GM21447 (cell line): ENCODE data around the gene PRR9.
"Not testable (repeated sequence)": the region's sequence is repeated elsewhere in the genome, so short reads cannot be mapped to it uniquely, and the experiment has no call there.

Experiments
- ATAC-seq: cut with Tn5 transposase; IDR thresholded peaks from one replicate; pipeline ENCODE4 v1.9.1; 2021; ENCODE audit not compliant: unreplicated experiment

PRR9 gene, protein sequence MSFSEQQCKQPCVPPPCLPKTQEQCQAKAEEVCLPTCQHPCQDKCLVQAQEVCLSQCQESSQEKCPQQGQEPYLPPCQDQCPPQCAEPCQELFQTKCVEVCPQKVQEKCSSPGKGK

GRCh38 chr1:153217212-153217611 lies at the start of gene PRR9:
TSS of gene PRR9 (plus strand) at chr1:153217584. CDS start at chr1:153218145, 561 bp downstream.
- no peak for ATAC-seq

DNA sequence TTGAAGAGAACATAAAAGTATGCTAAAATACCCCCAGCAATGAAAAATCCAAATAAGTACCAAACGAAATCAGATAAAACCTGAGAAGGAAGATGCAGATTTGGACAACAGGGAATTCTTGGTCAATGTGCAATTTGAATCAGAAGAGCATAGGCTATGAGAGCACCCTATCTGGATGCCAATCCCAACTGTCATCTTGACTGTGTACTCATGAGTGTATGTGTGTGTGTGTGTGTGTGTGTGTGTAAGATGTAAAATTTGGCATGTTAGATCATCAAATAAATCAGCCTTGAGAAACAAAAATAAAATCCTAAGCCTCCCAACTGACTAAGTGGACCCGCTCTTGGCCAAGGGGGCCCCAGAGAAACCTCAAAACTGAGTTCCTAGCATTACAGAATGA lies 48.7 kb upstream of the PRR9 start:
- ATAC-seq, result no peak

DNA sequence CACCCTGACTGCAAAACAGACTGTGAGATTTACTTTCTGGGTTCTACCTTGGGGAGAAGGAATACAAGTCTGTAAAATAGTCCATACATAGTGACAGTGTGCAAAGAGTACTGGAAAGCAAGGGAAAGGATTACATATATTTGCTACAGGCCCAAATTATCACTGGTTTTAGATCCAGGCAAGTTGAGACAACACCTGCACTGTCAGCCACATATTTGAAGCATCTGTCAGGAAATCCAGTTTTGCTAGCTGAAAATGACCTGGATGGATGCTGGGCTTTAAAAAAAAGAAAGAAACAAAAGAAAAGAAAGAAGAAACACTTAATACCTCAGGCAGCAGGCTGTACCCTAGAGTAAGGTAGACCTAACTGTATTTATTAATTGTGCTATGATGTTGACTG lies 42.8 kb upstream of the PRR9 start:
- no peak for ATAC-seq

GRCh38 chr1:153178922-153179321 lies 38.5 kb upstream of the PRR9 start:
- no peak for ATAC-seq

DNA sequence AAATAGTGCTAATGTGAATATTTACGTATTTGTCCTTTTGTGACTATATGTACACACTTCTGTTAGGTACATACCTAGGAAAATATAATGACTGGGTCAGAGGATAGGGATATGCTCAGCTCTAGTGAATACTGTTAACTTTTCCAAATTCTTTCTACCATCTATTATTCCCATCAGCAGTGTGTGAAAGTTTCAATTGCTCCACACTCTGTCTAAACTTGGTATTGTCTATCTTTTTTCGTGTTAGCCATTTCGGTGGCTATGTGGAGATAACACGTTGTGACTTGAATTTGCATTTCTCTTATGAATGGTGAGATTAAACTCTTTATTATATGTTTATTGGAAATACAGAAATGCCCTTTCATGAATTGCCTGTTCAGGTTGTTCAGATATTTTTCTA lies 36.8 kb upstream of the PRR9 start:
- no peak for ATAC-seq

DNA sequence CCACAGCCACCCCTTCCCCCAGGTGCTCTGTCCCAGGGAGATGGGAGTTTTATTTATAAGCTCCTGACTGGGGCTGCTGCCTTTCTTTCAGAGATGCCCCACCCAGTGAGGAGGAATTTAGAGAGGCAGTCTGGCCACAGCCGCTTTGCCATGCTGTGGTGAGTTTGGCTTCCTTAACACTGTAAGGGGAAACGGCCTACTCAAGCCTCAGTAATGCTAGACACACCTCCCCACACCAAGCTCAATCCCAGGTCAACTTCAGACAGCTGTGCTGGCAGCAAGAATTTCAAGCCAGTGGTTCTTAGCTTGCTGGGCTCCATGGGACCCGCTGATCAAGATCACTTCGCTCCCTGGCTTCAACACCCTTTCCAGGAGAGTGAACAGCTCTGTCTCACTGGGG lies 29.1 kb upstream of the PRR9 start:
- ATAC-seq, result not testable (repeated sequence)

- ATAC-seq, result no peak
These were observed 27.0 kb upstream of the PRR9 start for GRCh38 chr1:153190373-153190772.

- no peak for ATAC-seq
These were observed 24.7 kb upstream of the PRR9 start for GRCh38 chr1:153192697-153193096.

DNA sequence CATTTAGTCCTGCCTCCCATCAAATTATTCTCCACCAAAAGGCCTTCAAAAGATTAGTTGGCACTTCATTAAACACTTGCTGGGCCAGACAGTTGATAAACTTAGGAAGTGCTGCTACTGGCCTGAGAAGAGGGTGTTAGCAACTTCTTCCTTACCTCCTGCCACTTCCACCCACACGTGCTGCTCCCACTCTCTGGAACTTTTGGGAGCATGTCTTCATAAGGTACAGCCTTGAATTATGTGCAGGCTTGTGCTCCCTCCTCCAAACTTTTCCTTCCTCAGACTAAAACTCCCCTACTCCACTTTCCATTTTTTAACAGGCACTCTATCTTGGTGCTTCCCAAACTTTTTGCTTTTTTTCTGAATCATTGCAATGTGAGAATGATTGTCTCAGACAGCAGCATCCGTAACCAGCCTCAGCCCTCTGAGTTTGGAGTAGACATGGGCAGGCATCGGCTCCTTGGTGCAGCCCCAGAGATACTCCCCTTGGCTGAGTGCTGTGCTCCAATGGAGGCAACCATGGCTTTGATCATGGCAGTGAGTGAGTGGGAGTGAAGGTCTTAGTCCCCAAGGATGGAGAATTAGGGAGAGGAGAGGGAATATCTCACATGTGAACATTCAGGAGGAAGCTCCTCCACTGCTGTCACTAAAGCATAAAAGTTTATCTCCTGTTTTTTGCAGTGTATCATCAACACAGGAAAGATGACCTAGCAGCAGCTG lies 22.9 kb upstream of the PRR9 start:
- no peak for ATAC-seq

- ATAC-seq, result no peak
These were observed 22.2 kb upstream of the PRR9 start for GRCh38 chr1:153195216-153195615.

GRCh38 chr1:153202006-153202405 lies 15.4 kb upstream of the PRR9 start:
- ATAC-seq, result no peak

DNA sequence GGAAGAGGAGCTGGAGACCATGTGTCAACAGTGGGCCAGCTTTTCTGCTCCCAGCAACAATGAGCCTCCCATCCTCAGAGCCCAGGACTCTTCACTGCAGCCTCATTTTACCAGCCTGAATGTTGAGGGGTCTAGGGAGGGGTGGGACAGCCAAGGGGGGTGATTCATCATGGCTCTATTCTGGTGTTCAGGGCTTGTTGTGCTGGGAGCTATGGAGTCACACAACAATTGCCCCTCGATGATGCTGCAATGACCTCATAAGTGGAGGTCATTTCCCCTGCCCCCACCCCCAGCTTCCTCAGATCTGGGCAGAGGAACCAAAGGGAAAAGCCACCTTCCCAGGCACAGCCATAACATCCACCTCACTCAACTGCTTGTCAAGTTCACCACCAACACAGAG lies 14.3 kb upstream of the PRR9 start, which contains the start of gene LELP1:
TSS of gene LELP1 (plus strand) at position 301 of the 400 bp plus-strand sequence. CDS start 1,278 bp downstream, outside the sequence.
- no peak for ATAC-seq

DNA sequence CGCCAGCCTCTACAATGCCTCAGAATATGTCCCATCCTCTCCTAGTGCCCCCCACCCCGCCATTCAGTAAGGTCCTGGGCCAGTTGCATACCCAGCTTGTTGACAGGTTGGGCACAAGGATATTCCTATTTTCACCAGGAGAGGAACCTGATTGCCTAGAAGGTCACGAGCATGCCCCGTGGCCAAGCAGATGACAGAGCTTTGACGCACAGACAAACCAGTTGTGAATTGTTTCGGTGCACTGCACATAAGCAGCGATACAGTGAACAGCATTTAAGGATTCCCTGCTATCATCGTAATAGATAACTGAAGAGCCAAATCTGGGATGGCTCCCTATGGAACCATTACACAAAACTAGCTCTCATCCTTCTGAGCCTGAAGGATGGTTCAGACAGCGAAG lies 10.8 kb upstream of the PRR9 start:
- no peak for ATAC-seq

- ATAC-seq, result no peak
These were observed 7.2 kb upstream of the PRR9 start for GRCh38 chr1:153210206-153210605.

DNA sequence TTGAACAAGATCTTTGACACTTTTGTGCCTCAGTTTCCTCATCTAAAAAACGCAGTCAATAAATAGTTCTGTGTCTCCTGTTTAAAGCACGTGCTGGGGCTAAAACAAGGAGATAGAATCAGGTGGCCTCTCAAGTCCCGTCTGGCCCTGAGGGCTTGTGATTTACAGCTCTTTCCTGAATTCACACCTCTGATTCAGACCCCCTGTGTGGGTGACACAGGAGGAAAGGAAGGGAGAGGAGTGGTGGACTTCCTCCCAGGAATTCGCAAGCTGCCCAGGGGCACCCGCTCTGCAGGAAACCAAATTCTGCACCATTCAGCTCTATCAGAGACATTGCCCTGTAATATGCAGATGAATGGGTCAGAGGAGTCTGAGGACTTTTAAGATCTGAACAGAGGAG lies 5.2 kb upstream of the PRR9 start:
- no peak for ATAC-seq

GRCh38 chr1:153213519-153213918 lies 3.9 kb upstream of the PRR9 start:
- ATAC-seq, result no peak

DNA sequence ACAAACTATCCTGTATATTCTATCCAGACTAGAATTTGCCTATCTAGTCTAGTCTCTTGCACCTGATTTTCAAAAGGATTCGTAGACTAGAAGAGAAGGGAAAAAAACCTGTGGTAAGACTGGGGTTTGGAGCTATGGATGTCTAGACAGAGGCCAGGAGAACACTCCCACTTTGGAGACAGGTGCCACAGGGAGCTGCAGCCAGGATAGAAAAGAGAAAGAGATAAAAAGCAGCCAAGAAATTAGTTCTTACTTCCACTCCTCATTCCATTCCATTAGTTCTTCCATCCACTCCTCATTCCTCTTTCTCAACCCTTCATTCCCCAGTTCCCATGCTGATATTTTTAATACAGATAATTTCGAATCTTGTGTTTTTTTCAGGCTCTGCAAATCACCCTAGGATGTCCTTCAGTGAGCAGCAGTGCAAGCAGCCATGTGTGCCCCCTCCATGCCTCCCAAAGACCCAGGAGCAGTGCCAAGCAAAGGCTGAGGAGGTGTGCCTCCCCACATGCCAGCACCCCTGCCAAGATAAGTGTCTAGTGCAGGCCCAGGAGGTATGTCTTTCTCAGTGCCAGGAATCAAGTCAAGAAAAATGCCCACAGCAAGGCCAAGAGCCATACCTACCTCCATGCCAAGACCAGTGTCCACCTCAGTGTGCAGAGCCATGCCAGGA lies 496 bp downstream of the PRR9 start:
- no peak for ATAC-seq

DNA sequence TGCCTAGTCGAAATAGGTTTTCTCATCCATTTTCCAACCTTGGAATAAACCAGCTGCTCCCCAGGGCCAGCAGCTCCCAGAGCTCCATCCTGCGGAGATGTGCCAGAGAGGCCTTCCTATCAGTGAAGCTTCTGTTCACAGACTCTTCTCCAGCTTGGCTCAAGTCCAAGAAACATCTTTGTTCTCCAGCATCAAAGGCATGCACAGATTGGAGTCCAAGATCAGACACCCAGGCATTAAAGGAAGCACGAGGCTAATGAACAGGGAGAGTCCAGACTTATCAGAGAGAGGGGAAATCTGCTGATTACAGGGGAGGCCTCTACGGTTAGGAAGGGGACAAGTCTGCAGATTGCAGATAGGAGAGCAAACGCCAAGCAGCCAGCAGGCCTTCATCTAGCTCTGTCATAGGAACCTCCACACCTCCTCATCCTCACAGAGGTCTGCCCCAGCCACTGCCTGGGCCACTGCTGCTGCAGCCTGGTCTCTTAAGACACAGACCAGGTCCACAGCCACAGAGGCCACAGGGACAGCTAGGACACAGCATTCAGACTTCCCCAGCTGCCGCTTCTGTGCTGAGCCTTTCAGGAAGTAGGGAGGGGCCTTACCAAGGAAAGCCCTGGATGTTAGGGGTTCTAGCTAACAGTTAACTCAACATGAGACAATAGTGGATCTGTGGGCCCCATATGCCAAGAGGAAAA lies 3.4 kb downstream of the PRR9 start:
- no peak for ATAC-seq

- not testable (repeated sequence) for ATAC-seq
These were observed 5.9 kb downstream of the PRR9 start for GRCh38 chr1:153223040-153223891.

DNA sequence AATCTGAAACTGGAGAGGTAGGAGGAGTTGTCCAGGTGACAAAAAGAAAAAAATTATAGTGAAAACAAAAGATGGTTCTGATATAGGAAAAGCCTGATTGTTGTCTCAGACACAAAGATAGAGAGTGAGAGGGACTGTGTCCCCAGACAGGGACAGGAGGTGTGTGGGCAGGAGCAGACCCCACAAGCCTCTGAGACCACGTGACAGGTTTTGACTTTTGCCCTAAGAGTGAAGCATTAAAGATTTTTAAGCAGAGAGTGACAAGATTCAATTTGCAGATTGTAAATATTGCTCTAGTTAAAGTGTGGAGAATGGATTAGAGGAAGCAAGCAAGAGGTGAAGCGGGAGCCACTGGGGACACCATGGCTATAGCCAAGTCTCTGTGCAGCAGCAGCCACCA lies 10.4 kb downstream of the PRR9 start:
- ATAC-seq, result no peak

GRCh38 chr1:153228491-153228890 lies 11.1 kb downstream of the PRR9 start:
- no peak for ATAC-seq
